NCI-H1694 treated with DMSO at 0.1 percent for 48 hours (cell line): ENCODE measurements around the gene UGT1A8.
"Not testable (repeated sequence)": the region's sequence is repeated elsewhere in the genome, so short reads cannot be mapped to it uniquely, and the experiment has no call there.

Experiments
- DNase-seq: peaks from one replicate; lab custom pipeline; 2025; lab: John Stamatoyannopoulos, UW

UGT1A8 gene

GRCh38 chr2:233639860-233640259 is 22.4 kb downstream of the UGT1A8 start:
- DNase-seq = no peak

- DNase-seq = no peak
Observed at GRCh38 chr2:233643128-233643527, 25.7 kb downstream of the UGT1A8 start.

GRCh38 chr2:233646033-233646432 is 28.6 kb downstream of the UGT1A8 start:
- DNase-seq = not testable (repeated sequence)

- no peak for DNase-seq
Observed at GRCh38 chr2:233650981-233651380, 33.5 kb downstream of the UGT1A8 start.

- DNase-seq = no peak
Observed at GRCh38 chr2:233651430-233651829, 34.0 kb downstream of the UGT1A8 start.

- DNase-seq = no peak
Observed at GRCh38 chr2:233654501-233654900, 37.1 kb downstream of the UGT1A8 start.

GRCh38 chr2:233655043-233655442 is 37.6 kb downstream of the UGT1A8 start:
- no peak for DNase-seq

- not testable (repeated sequence) for DNase-seq
Observed at GRCh38 chr2:233655943-233656342, 38.5 kb downstream of the UGT1A8 start.

- DNase-seq = no peak
Observed at GRCh38 chr2:233656443-233656842, 39.0 kb downstream of the UGT1A8 start.

GRCh38 chr2:233658610-233659009 is 41.2 kb downstream of the UGT1A8 start:
- no peak for DNase-seq

- DNase-seq = no peak
Observed at GRCh38 chr2:233663911-233664310, 46.5 kb downstream of the UGT1A8 start.

- no peak for DNase-seq
Observed at GRCh38 chr2:233668605-233669260, 51.3 kb downstream of the UGT1A8 start.

GRCh38 chr2:233671290-233672161 is 54.1 kb downstream of the UGT1A8 start, which contains the start of gene UGT1A9:
TSS of gene UGT1A9 (plus strand) at chr2:233671898. CDS start at chr2:233671935, 37 bp downstream.
- DNase-seq = no peak

GRCh38 chr2:233672886-233673285 is 55.5 kb downstream of the UGT1A8 start:
- DNase-seq = no peak

- no peak for DNase-seq
Observed at GRCh38 chr2:233673896-233674295, 56.5 kb downstream of the UGT1A8 start.

- DNase-seq = no peak
Observed at GRCh38 chr2:233674314-233674713, 56.9 kb downstream of the UGT1A8 start.

- DNase-seq = no peak
Observed at GRCh38 chr2:233674995-233675394, 57.6 kb downstream of the UGT1A8 start.

GRCh38 chr2:233676046-233676445 is 58.6 kb downstream of the UGT1A8 start:
- DNase-seq = no peak

- DNase-seq = no peak
Observed at GRCh38 chr2:233679196-233679595, 61.8 kb downstream of the UGT1A8 start.

GRCh38 chr2:233680361-233681045 is 63.1 kb downstream of the UGT1A8 start:
- DNase-seq = peak; percentile 17

- no peak for DNase-seq
Observed at GRCh38 chr2:233681521-233682099, 64.2 kb downstream of the UGT1A8 start, which contains the start of gene UGT1A7. TSS of gene UGT1A7 (plus strand) at chr2:233681901. CDS start at chr2:233681938, 37 bp downstream.

- DNase-seq = no peak
Observed at GRCh38 chr2:233684640-233685039, 67.2 kb downstream of the UGT1A8 start.
